ENCODE measurements around the gene EDC4. TPM values are rescaled to one million over a fixed set of nuclear protein-coding genes. Genes with fewer than 3 reads are reported as not detected.
A peak's percentile ranks its signal among the peaks of the same experiment; 100 is the strongest.
"Not testable (repeated sequence)": the region's sequence is repeated elsewhere in the genome, so short reads cannot be mapped to it uniquely, and the experiment has no call there.

The EDC4 gene
- total RNA-seq, 1 donor from 2014 or later: 83.4 TPM

DNA sequence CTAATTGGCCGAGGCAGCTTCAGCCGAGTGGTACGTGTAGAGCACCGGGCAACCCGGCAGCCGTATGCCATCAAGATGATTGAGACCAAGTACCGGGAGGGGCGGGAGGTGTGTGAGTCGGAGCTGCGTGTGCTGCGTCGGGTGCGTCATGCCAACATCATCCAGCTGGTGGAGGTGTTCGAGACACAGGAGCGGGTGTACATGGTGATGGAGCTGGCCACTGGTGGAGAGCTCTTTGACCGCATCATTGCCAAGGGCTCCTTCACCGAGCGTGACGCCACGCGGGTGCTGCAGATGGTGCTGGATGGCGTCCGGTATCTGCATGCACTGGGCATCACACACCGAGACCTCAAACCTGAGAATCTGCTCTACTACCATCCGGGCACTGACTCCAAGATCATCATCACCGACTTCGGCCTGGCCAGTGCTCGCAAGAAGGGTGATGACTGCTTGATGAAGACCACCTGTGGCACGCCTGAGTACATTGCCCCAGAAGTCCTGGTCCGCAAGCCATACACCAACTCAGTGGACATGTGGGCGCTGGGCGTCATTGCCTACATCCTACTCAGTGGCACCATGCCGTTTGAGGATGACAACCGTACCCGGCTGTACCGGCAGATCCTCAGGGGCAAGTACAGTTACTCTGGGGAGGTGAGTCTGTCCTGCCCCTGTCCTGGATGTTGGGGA is 36.3 kb downstream of the EDC4 start:
- Mint-ChIP-seq H3K27me3 (ENCODE audit: low read depth) (no peaks in the 10 kb centered on the region), H3K4me3 (no peak overlapping the region), H3K27ac (no peak overlapping the region), H3K4me1 (no peaks in the 10 kb centered on the region), H3K9me3 (no peaks in the 10 kb centered on the region), H3K36me3 (peaks cover 12% of the 10 kb centered on the region)
- TF ChIP-seq, protein P1, sequence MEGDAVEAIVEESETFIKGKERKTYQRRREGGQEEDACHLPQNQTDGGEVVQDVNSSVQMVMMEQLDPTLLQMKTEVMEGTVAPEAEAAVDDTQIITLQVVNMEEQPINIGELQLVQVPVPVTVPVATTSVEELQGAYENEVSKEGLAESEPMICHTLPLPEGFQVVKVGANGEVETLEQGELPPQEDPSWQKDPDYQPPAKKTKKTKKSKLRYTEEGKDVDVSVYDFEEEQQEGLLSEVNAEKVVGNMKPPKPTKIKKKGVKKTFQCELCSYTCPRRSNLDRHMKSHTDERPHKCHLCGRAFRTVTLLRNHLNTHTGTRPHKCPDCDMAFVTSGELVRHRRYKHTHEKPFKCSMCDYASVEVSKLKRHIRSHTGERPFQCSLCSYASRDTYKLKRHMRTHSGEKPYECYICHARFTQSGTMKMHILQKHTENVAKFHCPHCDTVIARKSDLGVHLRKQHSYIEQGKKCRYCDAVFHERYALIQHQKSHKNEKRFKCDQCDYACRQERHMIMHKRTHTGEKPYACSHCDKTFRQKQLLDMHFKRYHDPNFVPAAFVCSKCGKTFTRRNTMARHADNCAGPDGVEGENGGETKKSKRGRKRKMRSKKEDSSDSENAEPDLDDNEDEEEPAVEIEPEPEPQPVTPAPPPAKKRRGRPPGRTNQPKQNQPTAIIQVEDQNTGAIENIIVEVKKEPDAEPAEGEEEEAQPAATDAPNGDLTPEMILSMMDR (IDR thresholded peaks at IDR 0.05; ENCODE audit: unreplicated experiment): no peak
- DNase-seq (ENCODE audit: low spot score in 2 of 2, unreplicated experiment in 2 of 2): no peak

DNA sequence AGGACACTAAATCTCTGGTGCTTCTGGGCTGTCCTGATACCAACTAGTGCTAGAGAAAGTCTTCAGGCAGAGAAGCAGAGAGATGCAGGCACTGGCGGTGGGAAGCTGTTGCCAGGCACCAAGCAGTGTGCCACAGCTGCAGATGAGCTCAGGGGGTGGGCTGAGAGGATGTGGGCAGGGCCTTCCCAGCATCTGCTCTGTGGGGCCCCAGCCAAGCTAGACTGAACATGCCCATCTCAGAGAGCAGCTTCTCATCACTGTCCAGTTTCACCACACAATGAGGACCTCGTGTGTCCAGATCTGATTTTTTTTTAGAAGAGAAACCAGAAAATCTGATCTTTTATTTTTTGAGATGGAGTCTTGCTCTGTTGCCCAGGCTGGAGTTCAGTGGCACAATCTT is 37.3 kb downstream of the EDC4 start:
- no peaks in the 10 kb centered on the region for H3K9me3 Mint-ChIP-seq
- no peak for DNase-seq (ENCODE audit: low spot score in 2 of 2, unreplicated experiment in 2 of 2)

DNA sequence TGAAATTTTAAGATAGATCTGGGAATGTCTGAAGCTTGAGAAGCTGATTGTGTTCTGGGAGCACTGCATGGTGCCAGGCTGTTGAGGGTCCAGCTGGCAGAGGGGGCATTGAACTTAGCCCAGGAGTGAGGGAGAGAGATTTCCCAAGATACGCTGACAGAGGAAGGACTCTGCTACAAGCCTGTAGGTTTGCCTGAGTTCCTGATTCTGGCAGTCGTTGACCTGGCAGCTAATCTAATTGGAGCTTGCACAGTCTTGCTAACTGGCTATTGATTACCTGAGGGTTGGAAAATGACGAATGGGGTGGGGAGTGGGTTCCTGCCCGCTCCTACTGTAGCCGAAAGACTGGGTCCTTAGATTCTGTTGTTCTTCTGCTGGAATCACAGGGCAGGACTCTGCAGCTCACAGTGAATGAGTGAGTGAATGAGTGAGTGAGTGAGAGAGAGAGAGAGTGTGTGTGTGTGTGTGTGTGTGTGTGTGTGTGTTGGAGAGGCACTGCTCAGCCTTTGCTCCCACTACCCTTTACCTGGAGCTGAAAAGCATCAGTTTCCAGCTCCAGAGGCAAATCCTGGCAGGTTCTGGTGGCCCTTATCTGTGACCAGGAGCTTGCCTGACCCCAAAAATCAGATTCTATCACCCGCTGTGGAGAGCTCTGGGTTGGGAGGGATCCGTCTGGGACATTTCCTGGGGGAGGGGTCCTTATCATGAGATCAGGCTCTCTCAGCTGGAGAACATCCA is 42.1 kb downstream of the EDC4 start:
- Mint-ChIP-seq H3K9me3 (no peaks in the 10 kb centered on the region), H3K4me3 (no peak overlapping the region), H3K4me1 (peaks cover 15% of the 10 kb centered on the region), H3K27me3 (ENCODE audit: low read depth) (no peaks in the 10 kb centered on the region), H3K27ac (peak overlapping the region; percentile 76), H3K36me3 (peaks cover 16% of the 10 kb centered on the region)
- TF ChIP-seq, protein P1 (IDR thresholded peaks at IDR 0.05; ENCODE audit: unreplicated experiment): no peak
- DNase-seq (ENCODE audit: low spot score in 2 of 2, unreplicated experiment in 2 of 2): no peak

More for the DNA sequence above, 37.3 kb downstream of the EDC4 start:
- no peak overlapping the region for H3K27ac Mint-ChIP-seq
- TF ChIP-seq, protein P1 (IDR thresholded peaks at IDR 0.05; ENCODE audit: unreplicated experiment): no peak
- H3K4me1 Mint-ChIP-seq: peaks cover 7% of the 10 kb centered on the region
- peaks cover 16% of the 10 kb centered on the region for H3K36me3 Mint-ChIP-seq
- no peaks in the 10 kb centered on the region for H3K27me3 Mint-ChIP-seq (ENCODE audit: low read depth)
- no peak overlapping the region for H3K4me3 Mint-ChIP-seq

DNA sequence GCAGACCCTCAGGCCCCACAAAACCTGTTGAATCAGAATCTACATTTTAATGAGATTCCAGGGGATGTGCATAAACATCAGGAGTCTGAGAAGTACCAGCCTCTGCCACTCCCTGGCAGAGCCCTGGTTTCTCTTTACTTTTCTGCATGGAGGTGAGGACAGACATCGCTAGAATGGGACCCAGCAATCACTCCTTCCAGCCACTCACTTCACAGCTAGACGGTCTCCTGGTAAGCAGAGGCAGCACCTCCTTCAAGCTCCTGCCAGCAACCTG is 42.6 kb downstream of the EDC4 start:
- H3K36me3 Mint-ChIP-seq: peaks cover 16% of the 10 kb centered on the region
- DNase-seq (ENCODE audit: low spot score in 2 of 2, unreplicated experiment in 2 of 2); H3K9me3 Mint-ChIP-seq; H3K27me3 Mint-ChIP-seq (ENCODE audit: low read depth); H3K4me3 Mint-ChIP-seq: not testable (repeated sequence)
- peaks cover 15% of the 10 kb centered on the region for H3K4me1 Mint-ChIP-seq
- peak overlapping the region; percentile 66 for H3K27ac Mint-ChIP-seq

DNA sequence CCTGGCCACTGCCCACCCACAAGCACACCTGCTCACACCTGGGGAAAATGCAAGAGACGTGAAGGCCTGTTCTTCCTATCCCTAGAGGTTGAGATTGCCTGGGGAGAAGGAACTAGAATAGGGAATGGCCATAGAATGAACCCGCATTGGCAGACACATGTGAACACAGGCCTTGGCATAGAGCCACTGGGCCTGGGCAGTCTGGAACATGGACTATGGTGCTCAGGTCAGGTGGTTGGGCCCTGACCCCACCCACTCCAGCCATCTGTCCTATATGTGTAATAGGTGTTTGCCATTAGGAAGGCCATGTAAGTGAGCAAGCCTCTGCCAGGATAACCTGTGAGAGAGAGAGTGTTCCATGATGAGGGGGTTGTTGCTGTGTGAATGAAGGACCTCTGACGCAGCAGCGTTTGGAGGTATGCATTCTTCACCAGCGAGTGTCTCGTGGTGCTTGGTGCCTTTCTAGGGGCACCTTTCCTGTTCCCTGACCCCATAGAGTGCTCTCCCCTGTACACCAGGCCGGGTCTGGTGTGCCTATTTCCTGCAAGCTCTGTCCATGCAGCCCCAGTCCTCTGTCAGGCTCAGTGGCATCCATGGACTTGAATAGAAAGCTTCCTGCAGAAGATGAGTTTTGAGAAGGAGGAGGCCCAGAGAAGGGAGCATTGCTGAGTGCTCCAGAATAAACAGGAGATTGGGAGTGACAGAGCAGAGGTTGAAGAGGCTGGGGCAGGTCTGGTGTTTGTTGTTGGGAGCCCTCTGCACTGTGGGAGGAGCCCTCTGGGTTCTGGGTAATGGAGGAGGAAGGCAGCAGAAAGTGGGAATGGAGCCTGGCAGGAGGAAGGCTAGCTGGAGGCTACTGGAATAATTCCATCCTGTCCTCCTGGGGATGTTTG is 43.2 kb downstream of the EDC4 start:
- DNase-seq (ENCODE audit: low spot score in 2 of 2, unreplicated experiment in 2 of 2): no peak
- TF ChIP-seq, protein P1 (IDR thresholded peaks at IDR 0.05; ENCODE audit: unreplicated experiment): no peak
- Mint-ChIP-seq H3K4me1 (peaks cover 15% of the 10 kb centered on the region), H3K4me3 (no peak overlapping the region), H3K27me3 (ENCODE audit: low read depth) (no peaks in the 10 kb centered on the region), H3K27ac (peak overlapping the region; percentile 66), H3K9me3 (no peaks in the 10 kb centered on the region), H3K36me3 (peaks cover 13% of the 10 kb centered on the region)

Data from mesothelial cell of epicardium (in vitro differentiated cells).